Peyer's patch (tissue), 4 donors: ENCODE results near the gene SMC1B.
"Not testable (repeated sequence)": the region's sequence is repeated elsewhere in the genome, so short reads cannot be mapped to it uniquely, and the experiment has no call there.

Experiments used
- CTCF ChIP-seq, 6 experiments: fragments of 450-650 bp in 4 of 6; fragments of 200-600 bp in 2 of 6; sonication (generic) in 1 of 6; IDR thresholded peaks; one replicate each; pipeline ENCODE4 v1.5.1; 2017 to 2019; ENCODE audit warnings: antibody characterized with exemption in 6 of 6, mild to moderate bottlenecking in 3 of 6, moderate library complexity in 1 of 6
- POLR2A ChIP-seq, 2 donors: fragments of 450-650 bp; IDR thresholded peaks; one replicate each; pipeline ENCODE4 v1.5.1; 2017; ENCODE audit warnings: antibody characterized with exemption in 2 of 2, mild to moderate bottlenecking in 2 of 2, moderate library complexity in 2 of 2

- not testable (repeated sequence) for TF ChIP-seq CTCF, POLR2A (IDR thresholded peaks at IDR 0.05)
Measured at GRCh38 chr22:45328261-45328660, 85.1 kb downstream of the SMC1B start.
